K562 (cell line): ENCODE data around the gene PDE2A. TPM values are rescaled to one million over a fixed set of nuclear protein-coding genes. Genes with fewer than 3 reads are reported as not detected.

Experiments
- BRCA1 ChIP-seq, 2 experiments: fragments of 450-650 bp in 1 of 2; sonication (generic) in 1 of 2; formaldehyde crosslinking in 1 of 2; IDR thresholded peaks; 2 replicates each; pipeline versions ENCODE4 v1.5.0 to v1.6.1; 2017 to 2020; ENCODE audit warnings: mild to moderate bottlenecking in 1 of 2, missing genetic modification reagents in 1 of 2
- E2F3 ChIP-seq: fragments of 250-450 bp; sonication (Bioruptor Pico); IDR thresholded peaks from 2 replicates; pipeline ENCODE4 v1.4.0; 2020; ENCODE audit warnings: mild to moderate bottlenecking
- GABPB2 ChIP-seq: fragments of 250-450 bp; sonication (Bioruptor Pico); conservative IDR thresholded peaks from 2 replicates; pipeline ENCODE4 v1.5.1; 2021; ENCODE audit warnings: mild to moderate bottlenecking
- HINFP ChIP-seq: fragments of 450-650 bp; conservative IDR thresholded peaks from 2 replicates; pipeline ENCODE4 v1.6.1; 2016; ENCODE audit warnings: missing genetic modification characterization, low read depth, mild to moderate bottlenecking, control low read depth, missing compliant biosample characterization
- HNRNPK ChIP-seq: fragments of 200-400 bp; formaldehyde crosslinking; IDR thresholded peaks from one replicate; pipeline ENCODE4 v1.6.1; 2018; ENCODE audit warnings: mild to moderate bottlenecking, low read depth, low read length; ENCODE audit not compliant: poor library complexity, severe bottlenecking
- JUNB ChIP-seq: fragments of 450-650 bp; formaldehyde crosslinking; conservative IDR thresholded peaks from 2 replicates; pipeline ENCODE4 v1.4.0; 2020; ENCODE audit warnings: mild to moderate bottlenecking
- RBM34 ChIP-seq: fragments of 200-400 bp; formaldehyde crosslinking; IDR thresholded peaks from 2 replicates; pipeline ENCODE4 v1.6.1; 2018; ENCODE audit warnings: low read length, borderline replicate concordance; ENCODE audit not compliant: insufficient read depth
- SIN3A ChIP-seq, 2 experiments: fragments of 150-350 bp in 1 of 2; IDR thresholded peaks; 2 replicates each; pipeline ENCODE4 v1.6.1; 2011 to 2016; ENCODE audit warnings: borderline replicate concordance in 2 of 2, low read depth in 2 of 2, low read length in 2 of 2, mild to moderate bottlenecking in 2 of 2, moderate library complexity in 2 of 2; ENCODE audit not compliant: control insufficient read depth in 1 of 2
- ZBTB11 ChIP-seq, 3 experiments: fragments of 200-800 bp in 1 of 3; fragments of 250-450 bp in 1 of 3; fragments of 450-650 bp in 1 of 3; sonication (Bioruptor Pico) in 1 of 3; sonication (Bioruptor generic) in 1 of 3; formaldehyde crosslinking in 1 of 3; IDR thresholded peaks; 2 replicates each; pipeline versions ENCODE4 v1.6.1 to v1.8.0; 2016 to 2022; ENCODE audit warnings: mild to moderate bottlenecking in 2 of 3, missing genetic modification characterization in 2 of 3, missing compliant biosample characterization in 1 of 3, moderate library complexity in 1 of 3
- ZBTB43 ChIP-seq: sonication (generic); formaldehyde crosslinking; IDR thresholded peaks from 2 replicates; pipeline ENCODE4 v1.8.0; 2023; ENCODE audit warnings: mild to moderate bottlenecking, missing genetic modification reagents
- ZFX ChIP-seq: sonication (generic); formaldehyde crosslinking; IDR thresholded peaks from 2 replicates; pipeline ENCODE4 v1.8.0; 2022; ENCODE audit warnings: mild to moderate bottlenecking, missing genetic modification reagents, moderate library complexity
- ZNF280A ChIP-seq: fragments of 450-650 bp; IDR thresholded peaks from 2 replicates; pipeline ENCODE4 v1.6.1; 2018; ENCODE audit warnings: mild to moderate bottlenecking, low read depth; ENCODE audit not compliant: partially characterized antibody
- ZNF511 ChIP-seq: sonication (generic); formaldehyde crosslinking; IDR thresholded peaks from 2 replicates; pipeline ENCODE4 v1.8.0; 2022; ENCODE audit warnings: mild to moderate bottlenecking, missing genetic modification reagents
- ZNF707 ChIP-seq: fragments of 250-450 bp; sonication (Bioruptor Pico); conservative IDR thresholded peaks from 2 replicates; pipeline ENCODE4 v1.8.0; 2022; ENCODE audit warnings: inconsistent platforms, mild to moderate bottlenecking, moderate library complexity
- polyA plus RNA-seq, 8 experiments: library from polyadenylated mRNA; depleted of rRNA in 4 of 8; stranded (reverse) in 5 of 8; unstranded in 3 of 8; fragments of >200 nt; fragmentation: Nextera tagmentation in 2 of 8; fragmentation: Illumina TruSeq in 1 of 8; extraction: Ambion mirVana in 2 of 8; extraction: Trizol in 1 of 8; gene quantifications; 2 replicates each; pipeline versions ENCODE4 v1.2.1 to v1.2.3, GENCODE V29; 2011 to 2014; ENCODE audit warnings: inconsistent platforms in 1 of 8, missing spikeins in 1 of 8
- total RNA-seq, 7 experiments: library from RNA; depleted of rRNA in 6 of 7; stranded (reverse); fragments of >200 nt in 6 of 7; fragmentation: Illumina TruSeq in 2 of 7; extraction: Trizol in 2 of 7; gene quantifications; 2 replicates each; pipeline versions ENCODE4 v1.2.1 to v1.2.3, GENCODE V29; 2011 to 2021; ENCODE audit warnings: low replicate concordance in 1 of 7

PDE2A gene
- total and polyA plus RNA-seq, 9 of the 15 experiments (the other 6 are each of a cell fraction or from before 2014, with no cell fraction given): 0.07 to 15.2 (median 1.6) TPM; not detected in 1

GRCh38 chr11:72642884-72643522 lies 31.2 kb downstream of the PDE2A start (continued):
- TF ChIP-seq HINFP: no peak
- TF ChIP-seq HNRNPK: no peak
- TF ChIP-seq RBM34: no peak
- no peak for TF ChIP-seq ZBTB43 (CRISPR knock-in tag)
- TF ChIP-seq ZNF280A: no peak
- TF ChIP-seq JUNB: no peak
- TF ChIP-seq SIN3A (IDR thresholded peaks at IDR 0.05; ENCODE audit: borderline replicate concordance in 2 of 2, control insufficient read depth in 1 of 2, low read depth in 2 of 2, low read length in 2 of 2): no peak
- TF ChIP-seq GABPB2 (CRISPR knock-in tag): no peak
- TF ChIP-seq ZBTB11 (CRISPR knock-in tag; IDR thresholded peaks at IDR 0.05): no peak
- peak; percentile 69; the same call in 1 of the 2 replicates for TF ChIP-seq ZNF511 (CRISPR knock-in tag)
- TF ChIP-seq ZFX: peak; percentile 63; the same call in 1 of the 2 replicates
- TF ChIP-seq E2F3 (CRISPR knock-in tag): no peak
- no peak for TF ChIP-seq ZNF707 (CRISPR knock-in tag)
- TF ChIP-seq BRCA1 (IDR thresholded peaks at IDR 0.05): no peak
- no peak for TF ChIP-seq BRCA1 (CRISPR knock-in tag; IDR thresholded peaks at IDR 0.05)
